PC-9 (cell line): ENCODE measurements around the gene ARHGEF6.

Experiments
- EZH2 ChIP-seq: fragments of 200-600 bp; sonication (generic); IDR thresholded peaks from 2 replicates; pipeline ENCODE4 v1.8.0; 2017; ENCODE audit warnings: antibody characterized with exemption, low read depth
- TF ChIP-seq, protein P1 (sequence below): fragments of 200-600 bp; sonication (generic); conservative IDR thresholded peaks from 2 replicates; pipeline ENCODE4 v1.6.1; 2017; ENCODE audit warnings: mixed run types, antibody characterized with exemption, mild to moderate bottlenecking, moderate library complexity

DNA sequence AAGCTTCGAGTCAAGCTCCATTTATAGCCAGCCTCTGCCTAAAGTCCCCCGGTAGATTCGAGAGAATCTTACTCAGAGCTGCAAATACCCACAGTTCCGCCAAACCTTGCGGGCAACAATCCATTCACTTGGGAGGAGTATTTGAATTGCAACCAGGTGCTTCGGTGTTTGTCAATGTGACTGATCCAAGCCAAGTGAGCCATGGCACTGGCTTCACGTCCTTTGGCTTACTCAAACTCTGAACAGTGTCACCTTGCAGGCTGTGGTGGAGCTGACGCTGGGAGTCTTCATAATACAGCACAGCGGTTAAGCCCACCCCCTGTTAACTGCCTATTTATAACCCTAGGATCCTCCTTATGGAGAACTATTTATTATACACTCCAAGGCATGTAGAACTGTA, 121.6 kb downstream of the ARHGEF6 start:
- TF ChIP-seq, protein P1, sequence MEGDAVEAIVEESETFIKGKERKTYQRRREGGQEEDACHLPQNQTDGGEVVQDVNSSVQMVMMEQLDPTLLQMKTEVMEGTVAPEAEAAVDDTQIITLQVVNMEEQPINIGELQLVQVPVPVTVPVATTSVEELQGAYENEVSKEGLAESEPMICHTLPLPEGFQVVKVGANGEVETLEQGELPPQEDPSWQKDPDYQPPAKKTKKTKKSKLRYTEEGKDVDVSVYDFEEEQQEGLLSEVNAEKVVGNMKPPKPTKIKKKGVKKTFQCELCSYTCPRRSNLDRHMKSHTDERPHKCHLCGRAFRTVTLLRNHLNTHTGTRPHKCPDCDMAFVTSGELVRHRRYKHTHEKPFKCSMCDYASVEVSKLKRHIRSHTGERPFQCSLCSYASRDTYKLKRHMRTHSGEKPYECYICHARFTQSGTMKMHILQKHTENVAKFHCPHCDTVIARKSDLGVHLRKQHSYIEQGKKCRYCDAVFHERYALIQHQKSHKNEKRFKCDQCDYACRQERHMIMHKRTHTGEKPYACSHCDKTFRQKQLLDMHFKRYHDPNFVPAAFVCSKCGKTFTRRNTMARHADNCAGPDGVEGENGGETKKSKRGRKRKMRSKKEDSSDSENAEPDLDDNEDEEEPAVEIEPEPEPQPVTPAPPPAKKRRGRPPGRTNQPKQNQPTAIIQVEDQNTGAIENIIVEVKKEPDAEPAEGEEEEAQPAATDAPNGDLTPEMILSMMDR = no peak
- no peak for TF ChIP-seq EZH2
